Left ventricle myocardium inferior (tissue), 1 donor: ENCODE measurements around the gene AHNAK. TPM values are rescaled to one million over a fixed set of nuclear protein-coding genes. Genes with fewer than 3 reads are reported as not detected.

Source experiments
- DNase-seq: peaks from one replicate; pipeline ENCODE4 v3.0.0-alpha.2; 2020
- H3K27ac ChIP-seq: fragments of 200-600 bp; replicated peaks from 2 replicates; pipeline ENCODE4 v1.8.0; 2021
- H3K27me3 ChIP-seq: fragments of 200-600 bp; 2 replicates; pipeline ENCODE4 v1.8.0; 2021; ENCODE audit warnings: low read depth
- H3K36me3 ChIP-seq: fragments of 200-600 bp; 2 replicates; pipeline ENCODE4 v1.8.0; 2021
- H3K4me1 ChIP-seq: fragments of 200-600 bp; 2 replicates; pipeline ENCODE4 v1.8.0; 2021
- H3K4me3 ChIP-seq: fragments of 200-600 bp; 2 replicates; pipeline ENCODE4 v1.8.0; 2021; ENCODE audit warnings: mild to moderate bottlenecking, moderate library complexity
- H3K9me3 ChIP-seq: fragments of 200-600 bp; replicated peaks from 2 replicates; pipeline ENCODE4 v1.8.0; 2021
- CTCF ChIP-seq: fragments of 200-600 bp; IDR thresholded peaks from 2 replicates; pipeline ENCODE4 v1.8.0; 2021; ENCODE audit warnings: antibody characterized with exemption, mild to moderate bottlenecking, borderline replicate concordance
- intact Hi-C: fragments of 100-400 bp; cut with micrococcal nuclease; formaldehyde crosslinking; loops from one replicate; pipeline ENCODE4 v1.11.0; 2022
- total RNA-seq: library from RNA; stranded (reverse); fragmentation: NEBNext Ultra II Directional; extraction: Animal tissue kit (Norgen Biotek cat#: 25700); gene quantifications from one replicate; pipeline ENCODE4 v1.2.1, GENCODE V29; 2021
- donor health status: DM: no; HTN: yes; CAD: no; lungs with severe emphysema.

The AHNAK gene
- total RNA-seq, 1 donor from 2014 or later = 290 TPM

- DNase-seq = no peak
- H3K36me3 ChIP-seq = no peaks in the 10 kb centered on the region
- TF ChIP-seq CTCF = no peak
- H3K27me3 ChIP-seq = no peaks in the 10 kb centered on the region
- intact Hi-C loops = no loop called here
- H3K4me1 ChIP-seq = peaks cover 15% of the 10 kb centered on the region
- no peak overlapping the region for H3K4me3 ChIP-seq
- no peaks in the 10 kb centered on the region for H3K9me3 ChIP-seq
- H3K27ac ChIP-seq = no peak overlapping the region
Measured at GRCh38 chr11:62479631-62480201, 66.9 kb downstream of the AHNAK start.

GRCh38 chr11:62477927-62478326 is 68.7 kb downstream of the AHNAK start:
- Histone ChIP-seq H3K36me3 (no peaks in the 10 kb centered on the region), H3K27me3 (no peaks in the 10 kb centered on the region), H3K4me1 (peaks cover 15% of the 10 kb centered on the region), H3K27ac (no peak overlapping the region), H3K4me3 (no peak overlapping the region), H3K9me3 (no peaks in the 10 kb centered on the region)
- DNase-seq = no peak
- no peak for TF ChIP-seq CTCF
- intact Hi-C loops = no loop called here

GRCh38 chr11:62472063-62472884 is 74.3 kb downstream of the AHNAK start:
- Histone ChIP-seq H3K4me1 (no peaks in the 10 kb centered on the region), H3K27me3 (no peaks in the 10 kb centered on the region), H3K36me3 (no peaks in the 10 kb centered on the region), H3K27ac (no peak overlapping the region), H3K9me3 (no peaks in the 10 kb centered on the region), H3K4me3 (no peak overlapping the region)
- TF ChIP-seq CTCF = no peak
- intact Hi-C loops = no loop called here
- DNase-seq = no peak

GRCh38 chr11:62471603-62472002 is 75.0 kb downstream of the AHNAK start:
- no peaks in the 10 kb centered on the region for H3K27me3 ChIP-seq
- H3K9me3 ChIP-seq = no peaks in the 10 kb centered on the region
- intact Hi-C loops = no loop called here
- no peak for TF ChIP-seq CTCF
- DNase-seq = no peak
- no peaks in the 10 kb centered on the region for H3K4me1 ChIP-seq
- no peak overlapping the region for H3K4me3 ChIP-seq
- H3K27ac ChIP-seq = no peak overlapping the region
- H3K36me3 ChIP-seq = no peaks in the 10 kb centered on the region

GRCh38 chr11:62468577-62468976 is 78.0 kb downstream of the AHNAK start:
- DNase-seq = no peak
- Histone ChIP-seq H3K4me3 (no peak overlapping the region), H3K4me1 (peaks cover 5% of the 10 kb centered on the region), H3K27me3 (no peaks in the 10 kb centered on the region), H3K9me3 (no peaks in the 10 kb centered on the region), H3K36me3 (no peaks in the 10 kb centered on the region), H3K27ac (no peak overlapping the region)
- no peak for TF ChIP-seq CTCF
- intact Hi-C loops = no loop called here
